NT2/D1 (cell line): ENCODE measurements around the gene KRTAP4-12.

ENCODE experiments used
- YY1 ChIP-seq: IDR thresholded peaks from 2 replicates; pipeline ENCODE4 v1.6.1; 2011; ENCODE audit not compliant: insufficient read length, insufficient read depth
- ZNF274 ChIP-seq: IDR thresholded peaks from 2 replicates; pipeline ENCODE4 v1.6.1; 2011; ENCODE audit warnings: mild to moderate bottlenecking, low read depth, low read length

DNA sequence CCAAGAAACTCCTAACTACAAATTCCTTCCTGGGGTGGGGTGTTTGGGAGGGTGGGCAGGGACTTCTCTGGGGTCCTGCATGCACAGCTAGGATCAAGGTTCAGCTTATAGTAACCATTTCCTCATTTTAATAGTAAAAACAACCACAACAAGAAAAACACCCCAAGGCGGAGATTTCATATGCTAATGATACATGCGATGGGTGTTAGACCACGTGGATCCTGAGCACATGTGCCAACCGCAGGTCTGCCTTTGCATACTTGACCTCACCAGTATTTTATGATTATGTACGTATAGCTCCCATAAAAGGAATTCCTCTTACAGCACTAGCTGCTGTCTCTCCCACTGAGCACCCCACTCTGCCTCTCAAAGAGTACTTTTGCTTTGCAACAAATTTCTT, 7.7 kb downstream of the KRTAP4-12 start:
- no peak for TF ChIP-seq ZNF274
- no peak for TF ChIP-seq YY1
